Left forelimb (tissue), 1 donor: ENCODE results near the gene FAM163B.

Experiments used
- DNase-seq: peaks from one replicate; pipeline ENCODE4 v3.0.0-alpha.2; 2018; ENCODE audit warnings: low spot score

Gene FAM163B

GRCh38 chr9:133597316-133597957 lies 11.8 kb downstream of the FAM163B start:
- DNase-seq: no peak

GRCh38 chr9:133595910-133596309 lies 13.3 kb downstream of the FAM163B start:
- DNase-seq: no peak

- no peak for DNase-seq
Measured at GRCh38 chr9:133594310-133594709, 14.9 kb downstream of the FAM163B start.

- no peak for DNase-seq
Measured at GRCh38 chr9:133593587-133594253, 15.5 kb downstream of the FAM163B start.

- no peak for DNase-seq
Measured at GRCh38 chr9:133592731-133593409, 16.3 kb downstream of the FAM163B start.

GRCh38 chr9:133591985-133592384 lies 17.2 kb downstream of the FAM163B start:
- no peak for DNase-seq

GRCh38 chr9:133591116-133591910 lies 17.9 kb downstream of the FAM163B start:
- no peak for DNase-seq

GRCh38 chr9:133590231-133590855 lies 18.8 kb downstream of the FAM163B start:
- no peak for DNase-seq

- DNase-seq: no peak
Measured at GRCh38 chr9:133589454-133590227, 19.5 kb downstream of the FAM163B start.

- no peak for DNase-seq
Measured at GRCh38 chr9:133587466-133587865, 21.7 kb downstream of the FAM163B start.

GRCh38 chr9:133587051-133587450 lies 22.1 kb downstream of the FAM163B start:
- no peak for DNase-seq

GRCh38 chr9:133585481-133586351 lies 23.5 kb downstream of the FAM163B start:
- DNase-seq: no peak

GRCh38 chr9:133584559-133585476 lies 24.4 kb downstream of the FAM163B start:
- DNase-seq: no peak

- DNase-seq: no peak
Measured at GRCh38 chr9:133584167-133584558, 25.0 kb downstream of the FAM163B start.

- DNase-seq: no peak
Measured at GRCh38 chr9:133583586-133583985, 25.6 kb downstream of the FAM163B start.

- DNase-seq: no peak
Measured at GRCh38 chr9:133583111-133583510, 26.1 kb downstream of the FAM163B start.

GRCh38 chr9:133582501-133583045 lies 26.6 kb downstream of the FAM163B start:
- DNase-seq: no peak

- no peak for DNase-seq
Measured at GRCh38 chr9:133581513-133582343, 27.5 kb downstream of the FAM163B start.
